ENCODE results near the gene KCTD17. TPM values are rescaled to one million over a fixed set of nuclear protein-coding genes. Genes with fewer than 3 reads are reported as not detected.

KCTD17 gene
- total and polyA plus RNA-seq, 2 of the 4 experiments (the other 2 are of a cell fraction) = 28.3 to 37.3 TPM

- DNase-seq (no peak), ATAC-seq (ENCODE audit: low read depth) (no peak)
- Histone ChIP-seq H3K4me3 (ENCODE audit: insufficient read depth, low read depth, low read length) (no peak overlapping the region), H3K9me1 (ENCODE audit: insufficient read depth, low read length) (peaks cover 2% of the 10 kb centered on the region; the same call in 1 of the 2 replicates), H4K5ac (ENCODE audit: low read depth, low read length) (no peak overlapping the region), H3K4ac (ENCODE audit: low read depth, low read length) (no peak overlapping the region), H4K8ac (ENCODE audit: low read depth in 2 of 2, low read length in 2 of 2) (no peak overlapping the region), H4K91ac (ENCODE audit: insufficient read depth, low read depth, low read length) (no peak overlapping the region), H2AK9ac (replicated peaks; ENCODE audit: low read depth, low read length, poor library complexity) (no peak overlapping the region), H3K4me2 (ENCODE audit: low read depth, low read length) (no peak overlapping the region), H2AK5ac (ENCODE audit: low read depth, low read length) (no peak overlapping the region), H3K4me1 (ENCODE audit: control insufficient read depth, insufficient read depth, low read length) (peaks cover 7% of the 10 kb centered on the region), H3K18ac (ENCODE audit: low read depth, low read length) (no peak overlapping the region), H2AFZ (replicated peaks; ENCODE audit: low read length, poor library complexity) (no peak overlapping the region), H2BK20ac (ENCODE audit: low read depth, low read length) (no peak overlapping the region), H2BK120ac (ENCODE audit: low read depth, low read length) (no peak overlapping the region), H3K79me1 (ENCODE audit: low read depth in 1 of 2, low read length in 2 of 2) (peaks cover 14 to 34% of the 10 kb centered on the region in 2 experiments), H4K20me1 (ENCODE audit: insufficient read depth, low read length) (peaks cover 23% of the 10 kb centered on the region), H3K56ac (ENCODE audit: extremely low read depth, insufficient read depth, low read length) (no peak overlapping the region), H3K9ac (ENCODE audit: low read depth, low read length) (no peak overlapping the region), H3K36me3 (ENCODE audit: control insufficient read depth, insufficient read depth, low read length) (peaks cover 12% of the 10 kb centered on the region), H2BK5ac (ENCODE audit: low read depth, low read length, poor library complexity, severe bottlenecking) (no peak overlapping the region), H3K27ac (ENCODE audit: insufficient read depth, low read length) (no peak overlapping the region), H2BK15ac (ENCODE audit: low read depth, low read length) (no peak overlapping the region), H3K27me3 (ENCODE audit: control insufficient read depth, insufficient read depth, low read length) (no peaks in the 10 kb centered on the region), H3K14ac (replicated peaks; ENCODE audit: low read depth, low read length) (no peak overlapping the region), H3K23ac (ENCODE audit: low read depth, low read length) (no peak overlapping the region), H3K9me3 (ENCODE audit: control insufficient read depth, insufficient read depth, low read length) (no peaks in the 10 kb centered on the region)
- in situ Hi-C loops (cut with MboI; ENCODE audit: low sequenced_read_pairs) = no loop called here
- TF ChIP-seq MAZ (IDR thresholded peaks at IDR 0.05; ENCODE audit: borderline replicate concordance, low read depth, low read length) (no peak), CTCF (conservative IDR thresholded peaks at IDR 0.05; ENCODE audit: low read depth, low read length) (no peak)
- TF ChIP-seq, protein P1, sequence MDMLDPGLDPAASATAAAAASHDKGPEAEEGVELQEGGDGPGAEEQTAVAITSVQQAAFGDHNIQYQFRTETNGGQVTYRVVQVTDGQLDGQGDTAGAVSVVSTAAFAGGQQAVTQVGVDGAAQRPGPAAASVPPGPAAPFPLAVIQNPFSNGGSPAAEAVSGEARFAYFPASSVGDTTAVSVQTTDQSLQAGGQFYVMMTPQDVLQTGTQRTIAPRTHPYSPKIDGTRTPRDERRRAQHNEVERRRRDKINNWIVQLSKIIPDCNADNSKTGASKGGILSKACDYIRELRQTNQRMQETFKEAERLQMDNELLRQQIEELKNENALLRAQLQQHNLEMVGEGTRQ (IDR thresholded peaks at IDR 0.05; ENCODE audit: low read depth, low read length) = no peak
- BruUV-seq (replicated peaks) = no TSS peak
- dilution Hi-C loops (cut with HindIII; ENCODE audit: low sequenced_read_pairs, unreplicated experiment) = no loop called here
- WGBS, 2 experiments (ENCODE audit: extremely low coverage in 2 of 2, insufficient read length in 1 of 2) = 100% methylated on average over 1 of the region's 4 CpGs; no CpG with 5 or more reads in 1 of the 2 experiments
- intact Hi-C loops (cut with micrococcal nuclease) = no loop called here
- POLR2A ChIA-PET (ENCODE audit: unreplicated experiment) = no interaction called here
- CTCF ChIA-PET = no interaction called here
These were observed 36.0 kb upstream of the KCTD17 start for GRCh38 chr22:37015587-37015878.

Data from IMR-90 (cell line).